ENCODE data around the gene CFAP73.

CFAP73 gene

DNA sequence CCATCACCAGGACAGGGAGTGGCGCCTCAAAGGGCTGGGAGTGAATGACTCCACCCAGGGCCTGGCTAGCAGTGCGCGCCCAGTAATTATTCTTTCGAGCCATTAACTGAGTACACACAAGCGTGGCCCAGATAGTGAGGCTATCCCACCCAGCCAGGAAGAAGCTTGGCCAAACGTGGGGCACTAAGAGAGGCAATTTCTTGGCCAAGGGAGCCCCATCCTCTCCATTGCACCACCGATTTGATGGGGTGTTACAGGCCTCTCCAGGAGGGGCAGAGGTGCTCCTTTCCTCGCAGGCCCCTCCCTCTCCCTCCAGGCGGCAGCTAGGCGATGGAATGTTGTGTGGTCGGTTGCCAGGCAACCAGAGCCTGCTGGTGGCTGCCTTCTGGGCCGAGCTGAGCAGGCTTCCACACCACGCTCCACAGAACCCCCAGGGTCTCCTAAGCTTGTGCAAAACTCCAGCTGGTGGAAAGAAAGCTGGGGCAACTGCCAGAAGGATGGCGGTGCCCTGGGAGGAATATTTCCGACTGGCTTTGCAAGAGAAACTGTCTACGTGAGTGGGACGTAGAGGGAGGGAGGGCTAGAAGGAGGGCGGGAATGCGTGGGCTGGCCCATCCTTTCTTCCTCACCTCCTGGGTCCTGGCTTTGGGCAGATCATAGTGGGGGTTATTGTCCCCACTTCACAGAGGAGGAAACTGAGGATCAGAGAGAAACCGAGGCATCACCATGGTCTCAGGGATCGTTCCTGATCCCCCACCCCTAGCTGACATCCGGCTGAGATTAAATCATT is at the start of gene CFAP73:
TSS of gene CFAP73 (plus strand) at position 364 of the 790 bp plus-strand sequence. CDS start at position 498, 134 bp downstream.
- no peak for TF ChIP-seq CTCF (IDR thresholded peaks at IDR 0.05; ENCODE audit: insufficient read depth, low read length, missing control alignments)
- peak within 1 kb of the TSS; percentile 25 for H3K4me3 ChIP-seq (ENCODE audit: low read depth, low read length)
- peak; percentile 42 for DNase-seq (ENCODE audit: low read depth, low spot score)
- ChIA-PET CTCF (interaction anchor here (0.9 to 7.8 kb wide), 5 partner anchors 12 to 101 kb away, joined by 3 to 86 read pairs (median 4); no protein-coding TSS in a partner anchor), POLR2A (no interaction called here)

- TF ChIP-seq CTCF (IDR thresholded peaks at IDR 0.05; ENCODE audit: insufficient read depth, low read length, missing control alignments), result no peak
- POLR2A ChIA-PET, result no interaction called here
- DNase-seq (ENCODE audit: low read depth, low spot score), result no peak
- CTCF ChIA-PET, result interaction anchor here (1.3 kb wide), 1 partner anchor 10 kb away, joined by 4 read pairs; no protein-coding TSS in a partner anchor
- H3K4me3 ChIP-seq (ENCODE audit: low read depth, low read length), result no peak overlapping the region
These were observed 49.8 kb upstream of the CFAP73 start for GRCh38 chr12:113099764-113100163.

DNA sequence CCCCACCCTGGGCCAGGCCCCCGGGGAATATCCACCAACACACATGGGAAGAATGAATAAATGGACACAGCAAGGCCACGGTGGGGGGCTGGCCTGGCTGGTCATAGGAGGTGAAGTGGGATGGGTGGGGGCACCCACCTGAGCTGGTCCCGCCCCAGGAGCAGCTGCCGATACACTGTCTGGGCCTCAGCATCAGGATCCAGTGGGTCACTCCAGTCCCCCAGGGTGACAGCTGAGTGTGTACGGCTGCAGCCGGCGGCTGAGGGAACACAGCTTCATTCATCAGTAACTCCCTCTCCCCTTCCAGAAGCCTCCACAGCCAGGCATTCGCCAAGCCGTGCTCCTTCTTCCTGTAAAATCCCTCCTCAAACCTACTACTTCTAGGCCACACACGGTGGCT is 47.8 kb upstream of the CFAP73 start:
- ChIA-PET CTCF (no interaction called here), POLR2A (no interaction called here)
- DNase-seq (ENCODE audit: low read depth, low spot score), result no peak
- no peak for TF ChIP-seq CTCF (IDR thresholded peaks at IDR 0.05; ENCODE audit: insufficient read depth, low read length, missing control alignments)
- no peak overlapping the region for H3K4me3 ChIP-seq (ENCODE audit: low read depth, low read length)

DNA sequence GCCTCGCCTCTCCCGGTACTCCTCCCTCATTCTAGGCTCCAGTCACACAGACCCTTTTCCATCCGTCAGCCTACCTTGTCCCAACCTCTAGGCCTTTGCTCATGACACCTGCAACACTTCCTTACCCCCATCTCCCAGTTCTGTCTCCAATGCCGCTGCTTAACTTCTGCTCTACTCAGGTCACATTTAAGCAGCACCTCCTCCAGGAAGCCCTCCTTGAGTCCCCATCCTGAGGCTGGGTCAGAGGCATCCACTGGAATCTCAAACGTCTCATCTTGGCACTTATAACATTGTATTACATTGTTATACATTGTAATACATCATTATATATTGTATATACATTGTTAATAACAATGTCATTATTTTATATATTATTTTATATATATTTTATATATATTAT is 46.7 kb upstream of the CFAP73 start:
- DNase-seq (ENCODE audit: low read depth, low spot score), result no peak
- no peak for TF ChIP-seq CTCF (IDR thresholded peaks at IDR 0.05; ENCODE audit: insufficient read depth, low read length, missing control alignments)
- H3K4me3 ChIP-seq (ENCODE audit: low read depth, low read length), result no peak overlapping the region
- ChIA-PET POLR2A (no interaction called here), CTCF (no interaction called here)

GRCh38 chr12:113103756-113104450 is 45.6 kb upstream of the CFAP73 start:
- no peak for DNase-seq (ENCODE audit: low read depth, low spot score)
- no peak for TF ChIP-seq CTCF (IDR thresholded peaks at IDR 0.05; ENCODE audit: insufficient read depth, low read length, missing control alignments)
- ChIA-PET POLR2A (no interaction called here), CTCF (no interaction called here)
- H3K4me3 ChIP-seq (ENCODE audit: low read depth, low read length), result no peak overlapping the region

- DNase-seq (ENCODE audit: low read depth, low spot score), result no peak
- CTCF ChIA-PET, result no interaction called here
- TF ChIP-seq CTCF (IDR thresholded peaks at IDR 0.05; ENCODE audit: insufficient read depth, low read length, missing control alignments), result no peak
- no peak overlapping the region for H3K4me3 ChIP-seq (ENCODE audit: low read depth, low read length)
- POLR2A ChIA-PET, result no interaction called here
These were observed 44.5 kb upstream of the CFAP73 start for GRCh38 chr12:113104953-113105510.

Data from AG04449 (cell line).